PC-9 (cell line): ENCODE measurements around the gene FAM163B.

Source experiments
- CTCF ChIP-seq: fragments of 200-600 bp; sonication (generic); conservative IDR thresholded peaks from 2 replicates; pipeline ENCODE4 v1.6.1; 2017; ENCODE audit warnings: mixed run types, antibody characterized with exemption, mild to moderate bottlenecking, moderate library complexity
- EZH2 ChIP-seq: fragments of 200-600 bp; sonication (generic); IDR thresholded peaks from 2 replicates; pipeline ENCODE4 v1.8.0; 2017; ENCODE audit warnings: antibody characterized with exemption, low read depth

GRCh38 chr9:133637451-133638055 is 28.4 kb upstream of the FAM163B start:
- TF ChIP-seq CTCF (no peak), EZH2 (no peak)
